DMS53 treated with DMSO at 0.1 percent for 48 hours (cell line): ENCODE measurements around the gene ERC2.

ENCODE experiments used
- DNase-seq: peaks from one replicate; lab custom pipeline; 2025; ENCODE audit not compliant: unreplicated experiment; lab: John Stamatoyannopoulos, UW

The ERC2 gene

DNA sequence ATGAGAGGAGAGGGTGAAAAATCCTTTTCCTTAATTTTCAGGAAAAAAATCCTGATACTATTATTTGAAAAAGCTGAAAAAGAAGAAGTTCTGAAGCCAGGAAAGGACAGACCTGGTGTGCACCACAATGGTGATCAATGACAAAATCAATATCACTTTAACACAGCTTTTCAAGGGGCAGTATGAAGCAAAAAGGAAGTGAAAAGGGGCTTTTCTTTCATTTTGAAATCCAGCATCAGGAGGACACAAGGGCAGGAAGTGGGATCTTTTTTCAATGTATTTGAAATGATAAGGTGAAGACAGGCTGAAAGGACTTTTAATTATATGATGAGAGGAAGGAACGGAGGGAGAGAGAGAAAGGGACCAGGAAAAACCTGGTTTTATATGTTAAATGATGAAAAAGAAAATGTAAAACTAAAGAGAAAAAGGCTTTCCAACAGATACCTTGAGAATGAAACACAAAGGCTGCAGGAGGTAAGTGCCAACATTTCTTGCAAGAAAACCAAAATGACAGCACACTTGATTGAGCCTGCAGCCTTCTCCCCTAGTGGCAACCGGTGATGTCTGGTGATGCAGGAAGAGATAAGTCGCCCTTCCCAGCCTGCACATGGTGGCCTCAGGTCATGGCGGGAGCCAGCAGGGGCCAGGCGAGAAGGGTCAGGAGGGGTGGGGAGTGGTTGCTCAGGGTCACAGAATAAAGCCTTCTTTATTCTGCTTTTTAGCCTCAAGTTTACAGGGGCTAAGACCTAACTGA lies 744.4 kb downstream of the ERC2 start:
- no peak for DNase-seq

GRCh38 chr3:55721716-55722484 lies 746.4 kb downstream of the ERC2 start:
- no peak for DNase-seq

DNA sequence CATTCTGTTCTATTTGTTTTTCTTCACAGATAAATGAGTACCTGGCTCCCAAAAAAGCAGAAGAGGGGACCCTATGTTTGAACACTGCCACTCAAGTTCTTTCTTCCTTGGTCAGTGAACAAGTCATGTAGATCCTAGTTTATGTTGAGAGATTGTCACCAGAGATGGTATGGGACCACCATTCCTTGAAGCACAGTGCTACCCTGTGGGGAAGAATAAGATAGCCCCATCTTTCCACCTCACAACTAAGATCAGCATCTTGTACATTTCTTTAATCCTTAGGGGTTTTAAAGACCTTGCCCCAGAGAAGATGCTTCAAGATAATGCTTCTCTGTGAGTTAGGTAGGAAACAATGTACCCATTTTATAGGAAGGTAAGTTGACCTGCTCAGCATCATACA lies 747.7 kb downstream of the ERC2 start:
- DNase-seq, result no peak

- no peak for DNase-seq
Measured at GRCh38 chr3:55719508-55719907, 748.8 kb downstream of the ERC2 start.

- no peak for DNase-seq
Measured at GRCh38 chr3:55719006-55719405, 749.3 kb downstream of the ERC2 start.

DNA sequence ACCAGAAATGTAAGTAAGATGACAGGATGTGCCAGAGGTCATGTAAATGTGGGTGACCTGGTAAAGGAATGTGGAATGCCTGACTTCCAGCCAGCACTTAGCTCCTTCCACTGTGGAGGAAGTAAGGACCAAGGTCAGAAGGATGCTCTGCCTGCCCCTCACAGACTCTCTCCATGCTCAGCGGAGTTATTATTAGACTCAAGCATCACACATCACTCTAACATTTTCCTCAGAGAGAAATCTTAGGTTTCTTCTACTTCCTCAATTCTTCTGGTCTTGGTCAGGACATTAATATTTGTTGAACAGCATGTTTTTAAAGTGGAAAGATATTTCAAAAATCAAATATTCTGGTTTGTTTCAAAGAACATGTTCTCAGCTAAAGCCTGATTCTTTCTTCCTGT lies 749.7 kb downstream of the ERC2 start:
- DNase-seq, result no peak

DNA sequence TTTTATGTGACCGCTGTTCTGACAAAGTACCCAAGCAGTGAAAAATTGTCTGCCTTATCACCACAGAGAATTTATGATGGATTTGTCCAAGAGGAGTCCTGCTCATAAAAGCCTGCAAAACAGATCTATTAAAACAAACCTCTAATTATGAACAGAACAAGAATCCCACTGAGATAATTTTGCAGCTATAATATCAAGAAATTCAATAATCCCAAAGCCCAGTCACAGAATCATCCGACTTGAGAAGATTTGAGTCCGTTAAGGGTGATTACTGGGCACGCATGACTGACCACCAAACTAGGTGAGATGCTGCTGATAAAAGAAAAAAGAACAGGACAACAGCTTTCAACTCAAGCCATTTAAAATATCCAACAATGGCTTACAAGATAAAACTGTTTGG lies 750.2 kb downstream of the ERC2 start:
- DNase-seq, result no peak

DNA sequence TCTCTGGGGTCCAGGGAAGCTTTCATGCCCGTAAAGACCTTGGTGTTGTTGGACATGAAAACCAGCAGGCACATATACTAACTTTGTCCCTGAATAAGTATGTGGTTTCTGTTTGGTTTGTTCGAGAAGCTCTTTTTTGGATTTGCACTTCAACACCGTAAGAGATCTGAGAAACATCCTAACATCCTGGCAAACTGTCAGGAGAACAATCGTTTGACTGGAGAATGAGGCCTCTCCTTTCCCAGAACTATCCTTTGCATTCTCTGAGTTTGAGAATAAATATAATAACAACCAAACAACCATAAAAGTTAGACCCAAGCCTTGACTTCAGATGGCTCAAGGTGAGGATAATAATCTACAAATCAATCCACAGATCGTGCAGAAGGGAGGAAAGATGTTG lies 750.8 kb downstream of the ERC2 start:
- no peak for DNase-seq

DNA sequence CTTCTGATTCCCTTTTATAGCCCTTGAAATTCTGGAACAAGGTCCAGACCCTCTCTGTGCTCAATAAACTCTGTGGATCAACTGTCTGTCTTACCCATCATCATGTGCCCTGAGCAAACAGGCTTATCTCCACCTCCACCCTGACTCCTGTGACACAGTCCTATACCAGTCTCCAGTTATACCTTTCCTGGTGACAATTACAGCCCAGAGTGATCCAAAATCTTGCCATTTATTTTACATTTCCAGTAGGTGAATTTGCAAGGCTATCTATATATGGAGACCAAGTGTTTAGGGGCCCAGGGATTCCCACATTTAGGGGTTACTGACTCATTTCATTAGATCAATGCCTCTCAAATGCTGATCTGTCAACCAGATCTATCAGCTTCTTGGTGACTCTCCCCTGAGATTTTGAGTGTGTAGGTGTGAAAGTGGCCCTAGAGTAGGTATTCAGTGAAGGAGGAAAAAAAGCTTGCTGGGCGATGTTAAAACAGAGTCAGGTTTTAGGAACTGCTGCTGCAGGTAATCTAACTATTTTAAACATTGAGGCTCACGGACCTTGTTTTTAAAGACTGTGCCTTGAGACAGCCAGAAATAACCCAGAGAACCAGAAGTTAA lies 751.5 kb downstream of the ERC2 start:
- DNase-seq, result no peak

DNA sequence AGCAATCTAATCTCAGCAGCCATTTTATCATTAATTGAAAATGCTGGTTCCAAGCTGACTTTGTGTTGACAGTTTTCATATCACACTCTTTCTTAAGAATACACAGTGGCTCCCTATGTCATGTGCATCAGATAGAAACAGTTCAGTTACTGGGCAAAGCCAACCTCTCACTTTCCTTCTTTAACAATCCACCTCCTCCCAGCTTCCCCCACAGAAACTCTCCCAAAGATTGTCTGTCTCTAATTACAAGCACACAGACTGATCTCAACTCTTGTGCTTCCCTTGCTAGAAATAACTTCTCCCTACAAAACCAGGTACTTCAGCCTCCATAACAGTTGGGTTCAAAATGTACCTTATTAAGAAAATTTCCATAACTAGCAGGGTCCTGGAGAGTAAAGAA lies 752.2 kb downstream of the ERC2 start:
- DNase-seq, result no peak

GRCh38 chr3:55714057-55714456 lies 754.2 kb downstream of the ERC2 start:
- no peak for DNase-seq

GRCh38 chr3:55711646-55712045 lies 756.6 kb downstream of the ERC2 start:
- DNase-seq, result no peak

DNA sequence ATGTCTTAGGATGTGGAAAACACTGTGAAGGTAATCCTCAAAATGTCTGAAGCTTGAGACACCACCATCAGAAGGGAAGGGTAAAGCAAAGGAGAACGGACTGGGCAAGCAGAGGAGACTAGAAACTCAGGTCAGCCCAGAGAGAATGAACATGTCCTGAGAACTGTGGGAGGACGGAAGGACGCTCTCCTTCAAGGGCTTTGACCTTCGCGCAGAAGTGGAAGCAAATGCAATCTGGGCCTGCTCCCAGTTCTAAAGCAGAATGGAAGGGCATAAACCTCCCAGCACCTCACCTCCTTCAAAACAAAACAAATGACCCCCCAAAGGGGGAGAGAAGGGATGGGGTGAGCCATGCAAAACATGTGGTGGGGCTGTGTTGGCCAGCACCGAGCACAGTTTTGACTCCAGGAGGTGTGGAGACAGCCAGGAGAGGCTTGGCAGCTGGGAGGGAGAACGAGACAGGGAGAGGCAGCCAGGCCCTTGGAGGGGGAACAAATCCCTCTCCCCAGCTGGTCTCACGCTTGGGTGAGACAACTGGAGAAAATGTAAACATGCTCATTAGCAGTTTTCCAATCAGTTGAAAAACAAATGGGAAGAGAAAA lies 758.8 kb downstream of the ERC2 start:
- no peak for DNase-seq

DNA sequence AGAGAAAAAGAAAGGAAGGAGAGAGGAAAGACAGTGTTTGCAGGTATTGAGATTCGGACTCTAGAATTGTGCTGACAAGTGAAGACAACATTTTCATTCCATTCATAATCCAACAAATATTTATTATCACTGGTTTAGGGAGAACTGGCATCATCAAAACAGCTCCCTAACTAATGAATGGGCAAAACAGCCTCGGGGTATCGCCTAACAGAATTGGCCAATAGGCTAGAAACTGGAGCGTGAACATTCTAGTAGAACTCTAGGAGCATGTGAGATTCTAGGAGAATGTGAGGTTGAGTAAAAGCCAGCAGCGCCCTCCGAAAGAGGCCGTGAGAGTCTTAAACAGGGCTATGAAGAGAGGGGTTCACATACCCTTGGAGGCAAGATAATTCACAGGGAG lies 759.3 kb downstream of the ERC2 start:
- no peak for DNase-seq

DNA sequence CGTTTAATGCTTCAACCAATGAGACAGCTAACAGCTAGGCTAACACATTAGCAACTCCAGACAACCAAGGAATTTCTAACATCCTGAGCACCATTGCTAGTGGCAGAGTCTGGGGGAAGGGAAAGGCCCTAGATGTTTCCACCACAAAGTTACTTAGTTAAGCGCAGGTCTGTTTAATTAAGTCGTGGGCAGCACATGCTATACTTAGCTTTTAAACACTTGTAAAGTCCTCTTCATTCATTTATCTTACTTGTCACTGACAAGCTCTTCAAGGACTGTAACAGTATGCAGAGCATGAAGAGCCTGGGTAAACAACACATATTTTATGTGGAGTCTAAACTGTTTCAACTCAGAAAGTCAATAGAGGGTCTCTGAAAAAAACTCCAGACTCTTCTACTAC lies 760.0 kb downstream of the ERC2 start:
- no peak for DNase-seq

DNA sequence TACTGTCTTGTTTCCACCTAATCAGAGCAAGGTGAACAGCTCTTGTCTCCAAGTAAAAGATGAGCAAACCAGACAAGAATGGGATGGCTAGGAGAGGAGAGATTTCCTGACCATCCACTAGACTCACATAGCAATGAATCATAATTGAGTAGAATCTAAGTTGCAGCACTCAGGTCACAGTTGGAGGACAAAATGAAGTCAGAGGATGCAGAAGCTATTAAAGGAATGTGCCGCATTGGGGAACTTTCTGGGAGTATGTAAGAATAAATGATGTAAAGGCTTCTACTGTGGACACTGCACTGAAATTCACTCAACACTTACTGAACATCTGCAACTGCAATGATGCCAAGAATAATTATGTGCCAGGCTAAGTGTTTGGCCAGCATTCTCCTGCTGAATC lies 763.7 kb downstream of the ERC2 start:
- DNase-seq, result no peak

GRCh38 chr3:55702822-55703221 lies 765.4 kb downstream of the ERC2 start:
- no peak for DNase-seq

GRCh38 chr3:55701997-55702396 lies 766.3 kb downstream of the ERC2 start:
- no peak for DNase-seq

- DNase-seq, result no peak
Measured at GRCh38 chr3:55698831-55699230, 769.4 kb downstream of the ERC2 start.

GRCh38 chr3:55697177-55697865 lies 770.9 kb downstream of the ERC2 start:
- no peak for DNase-seq

- DNase-seq, result no peak
Measured at GRCh38 chr3:55692957-55693558, 775.2 kb downstream of the ERC2 start.
